Nephron (organoid): ENCODE measurements around the gene CIROP.

Experiments used
- H3K27ac Mint-ChIP-seq, 3 experiments: 2 replicates each; pipeline ENCODE4 v1.8.0; 2020; ENCODE audit warnings: mixed read lengths in 3 of 3, mild to moderate bottlenecking in 2 of 3, moderate library complexity in 1 of 3
- H3K27me3 Mint-ChIP-seq: 2 replicates; pipeline ENCODE4 v1.8.0; 2021; ENCODE audit warnings: low read depth, mild to moderate bottlenecking, moderate library complexity, mixed read lengths
- H3K36me3 Mint-ChIP-seq: 2 replicates; pipeline ENCODE4 v1.8.0; 2020; ENCODE audit warnings: low read depth, mixed read lengths
- H3K4me1 Mint-ChIP-seq: 2 replicates; pipeline ENCODE4 v1.8.0; 2020; ENCODE audit warnings: mixed read lengths
- H3K4me3 Mint-ChIP-seq, 3 experiments: 2 replicates each; pipeline ENCODE4 v1.8.0; 2020; ENCODE audit warnings: mild to moderate bottlenecking in 3 of 3, mixed read lengths in 3 of 3, moderate library complexity in 2 of 3
- H3K9me3 Mint-ChIP-seq: 2 replicates; pipeline ENCODE4 v1.8.0; 2020; ENCODE audit warnings: mixed read lengths
- CTCF ChIP-seq, 3 experiments: fragments of 200-600 bp; sonication (generic); IDR thresholded peaks; one replicate each; pipeline ENCODE4 v1.5.0; 2021; ENCODE audit warnings: antibody characterized with exemption in 3 of 3; ENCODE audit not compliant: unreplicated experiment in 3 of 3

CIROP gene

DNA sequence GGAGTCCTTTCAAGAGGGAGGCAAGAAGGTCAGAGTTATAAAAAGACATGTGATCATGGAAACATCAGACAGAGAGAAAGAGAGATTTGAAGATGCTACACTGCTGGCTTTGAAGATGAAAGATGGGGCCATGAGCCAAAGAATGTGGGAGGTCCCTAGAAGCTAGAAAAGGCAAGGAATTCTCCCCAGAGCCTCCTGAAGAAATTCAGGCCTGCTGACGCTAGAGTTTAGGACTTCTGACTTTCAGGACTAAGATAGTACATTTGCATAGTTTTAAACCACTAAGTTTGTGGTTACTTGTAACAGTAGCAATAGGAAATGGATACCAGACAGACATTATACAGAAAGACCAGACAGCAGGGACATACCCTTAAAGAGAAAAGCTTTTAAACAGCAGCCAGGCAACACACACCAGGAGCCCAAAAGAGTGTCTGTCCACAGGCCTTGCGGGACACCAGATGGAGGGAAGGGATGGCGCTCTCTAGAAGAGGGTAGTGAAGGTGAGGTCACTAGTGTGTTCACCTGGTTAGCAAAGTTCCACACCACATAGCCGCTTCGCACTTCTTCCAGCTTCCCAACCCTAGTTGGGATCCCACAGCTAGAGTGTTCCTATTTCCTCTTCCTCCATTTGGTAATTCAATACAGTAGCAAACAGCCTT lies 43.9 kb upstream of the CIROP start:
- TF ChIP-seq CTCF (IDR thresholded peaks at IDR 0.05; ENCODE audit: unreplicated experiment in 3 of 3), result no peak
- no peak overlapping the region for H3K4me3 Mint-ChIP-seq
- H3K4me1 Mint-ChIP-seq, result peaks cover 12% of the 10 kb centered on the region
- H3K27ac Mint-ChIP-seq, result peak overlapping the region in 2 of 3 experiments; percentile 9 to 48
- no peaks in the 10 kb centered on the region for H3K27me3 Mint-ChIP-seq
- H3K36me3 Mint-ChIP-seq, result peaks cover 52% of the 10 kb centered on the region
- H3K9me3 Mint-ChIP-seq, result peaks cover 3% of the 10 kb centered on the region

GRCh38 chr14:23147676-23148075 lies 42.9 kb upstream of the CIROP start:
- no peak for TF ChIP-seq CTCF (IDR thresholded peaks at IDR 0.05; ENCODE audit: unreplicated experiment in 3 of 3)
- H3K4me1 Mint-ChIP-seq, result peaks cover 5% of the 10 kb centered on the region
- peaks cover 3% of the 10 kb centered on the region for H3K9me3 Mint-ChIP-seq
- H3K36me3 Mint-ChIP-seq, result peaks cover 53% of the 10 kb centered on the region
- peak overlapping the region in 1 of 3 experiments; percentile 21 for H3K27ac Mint-ChIP-seq
- H3K4me3 Mint-ChIP-seq, result no peak overlapping the region
- no peaks in the 10 kb centered on the region for H3K27me3 Mint-ChIP-seq

- no peak overlapping the region for H3K4me3 Mint-ChIP-seq
- H3K9me3 Mint-ChIP-seq, result peaks cover 3% of the 10 kb centered on the region
- H3K36me3 Mint-ChIP-seq, result peaks cover 60% of the 10 kb centered on the region
- H3K27me3 Mint-ChIP-seq, result no peaks in the 10 kb centered on the region
- peaks cover 5% of the 10 kb centered on the region for H3K4me1 Mint-ChIP-seq
- no peak for TF ChIP-seq CTCF (IDR thresholded peaks at IDR 0.05; ENCODE audit: unreplicated experiment in 3 of 3)
- no peak overlapping the region for H3K27ac Mint-ChIP-seq
Observed at GRCh38 chr14:23146980-23147379, 42.2 kb upstream of the CIROP start.

DNA sequence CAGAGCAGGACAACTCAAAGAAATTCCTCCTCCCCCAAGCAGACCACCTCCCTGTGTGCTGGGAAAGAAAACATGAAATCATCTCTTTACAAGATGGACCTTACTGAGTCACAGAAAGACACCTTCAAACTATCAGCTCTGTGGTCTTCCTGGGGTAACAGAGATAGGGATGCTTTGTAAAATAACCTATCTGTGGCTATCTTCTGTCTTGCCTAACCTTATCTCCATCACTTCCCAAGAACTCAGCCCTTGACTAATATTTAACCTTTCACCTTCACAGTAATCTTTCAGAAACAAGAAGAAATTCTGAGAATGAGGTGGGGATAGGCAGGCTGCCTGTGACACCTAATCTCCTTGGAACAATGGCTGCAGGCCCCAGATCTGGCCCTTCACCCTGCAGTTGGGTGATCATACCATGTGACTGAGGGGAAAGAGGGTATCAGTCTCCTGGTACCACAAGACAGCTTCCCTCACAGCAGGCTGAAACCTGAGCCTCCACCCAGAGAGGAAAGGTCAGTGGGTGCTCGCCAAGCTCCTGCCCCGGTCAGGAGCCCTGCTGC lies 41.6 kb upstream of the CIROP start:
- no peak for TF ChIP-seq CTCF (IDR thresholded peaks at IDR 0.05; ENCODE audit: unreplicated experiment in 3 of 3)
- Mint-ChIP-seq H3K4me1 (peaks cover 5% of the 10 kb centered on the region), H3K27ac (no peak overlapping the region), H3K4me3 (no peak overlapping the region), H3K9me3 (peaks cover 3% of the 10 kb centered on the region), H3K27me3 (no peaks in the 10 kb centered on the region), H3K36me3 (peaks cover 65% of the 10 kb centered on the region)

DNA sequence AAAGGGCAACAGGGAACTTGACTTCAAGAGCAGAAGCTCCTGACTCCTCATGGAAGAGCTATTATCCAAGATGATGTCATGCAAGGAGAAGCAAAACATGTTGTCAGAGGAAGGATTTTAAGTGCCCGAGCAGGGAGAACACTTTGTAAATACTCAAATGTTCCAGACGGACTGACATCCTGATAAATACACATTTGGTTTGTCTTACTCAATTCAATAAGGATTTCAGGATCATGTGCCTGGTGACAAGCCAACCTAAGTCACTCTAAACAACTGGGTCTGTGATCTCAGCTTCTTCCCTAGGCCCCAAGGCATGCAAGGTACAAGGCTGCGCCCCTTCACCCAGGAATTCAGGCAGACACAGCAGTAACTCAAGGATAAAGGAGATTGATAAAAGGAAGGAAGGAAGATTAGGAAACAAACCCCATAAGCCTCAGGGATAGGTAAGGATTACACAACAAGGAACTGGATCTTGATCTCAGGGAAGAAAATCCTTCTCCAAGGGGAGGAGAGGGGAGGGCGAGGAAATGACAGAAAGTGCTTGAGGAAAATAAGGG lies 41.1 kb upstream of the CIROP start:
- Mint-ChIP-seq H3K27ac (peak overlapping the region in 1 of 3 experiments; percentile 2), H3K36me3 (peaks cover 65% of the 10 kb centered on the region), H3K9me3 (peaks cover 3% of the 10 kb centered on the region), H3K4me1 (peaks cover 5% of the 10 kb centered on the region), H3K4me3 (no peak overlapping the region), H3K27me3 (no peaks in the 10 kb centered on the region)
- no peak for TF ChIP-seq CTCF (IDR thresholded peaks at IDR 0.05; ENCODE audit: unreplicated experiment in 3 of 3)

DNA sequence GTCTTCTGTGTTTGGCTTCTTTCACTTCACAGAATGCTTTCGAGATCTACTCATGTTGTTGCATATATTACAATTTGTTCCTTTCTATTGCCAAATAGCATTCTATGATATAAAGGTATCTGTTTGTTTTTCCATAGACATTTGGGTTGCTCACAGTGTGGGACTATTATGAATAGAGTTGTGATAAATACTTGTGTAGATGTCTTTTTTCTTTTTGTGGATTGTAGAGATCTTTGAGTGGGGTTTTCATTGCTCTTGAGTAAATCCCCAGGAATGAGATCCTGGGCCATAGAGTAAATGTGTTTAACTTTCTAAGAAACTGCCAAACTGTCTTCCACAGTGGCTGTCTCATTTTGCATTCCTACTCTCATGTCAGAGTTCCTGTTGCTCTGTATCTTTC lies 39.1 kb upstream of the CIROP start:
- Mint-ChIP-seq H3K27ac (no peak overlapping the region), H3K4me3 (no peak overlapping the region), H3K4me1 (no peaks in the 10 kb centered on the region), H3K9me3 (no peaks in the 10 kb centered on the region), H3K36me3 (peaks cover 68% of the 10 kb centered on the region), H3K27me3 (no peaks in the 10 kb centered on the region)
- TF ChIP-seq CTCF (IDR thresholded peaks at IDR 0.05; ENCODE audit: unreplicated experiment in 3 of 3), result no peak
